GM18517 (cell line): ENCODE data around the gene SPTB.

Experiments
- ATAC-seq: cut with Tn5 transposase; IDR thresholded peaks from one replicate; pipeline ENCODE4 v1.9.1; 2021; ENCODE audit warnings: mild to moderate bottlenecking, moderate library complexity; ENCODE audit not compliant: unreplicated experiment

The SPTB gene

DNA sequence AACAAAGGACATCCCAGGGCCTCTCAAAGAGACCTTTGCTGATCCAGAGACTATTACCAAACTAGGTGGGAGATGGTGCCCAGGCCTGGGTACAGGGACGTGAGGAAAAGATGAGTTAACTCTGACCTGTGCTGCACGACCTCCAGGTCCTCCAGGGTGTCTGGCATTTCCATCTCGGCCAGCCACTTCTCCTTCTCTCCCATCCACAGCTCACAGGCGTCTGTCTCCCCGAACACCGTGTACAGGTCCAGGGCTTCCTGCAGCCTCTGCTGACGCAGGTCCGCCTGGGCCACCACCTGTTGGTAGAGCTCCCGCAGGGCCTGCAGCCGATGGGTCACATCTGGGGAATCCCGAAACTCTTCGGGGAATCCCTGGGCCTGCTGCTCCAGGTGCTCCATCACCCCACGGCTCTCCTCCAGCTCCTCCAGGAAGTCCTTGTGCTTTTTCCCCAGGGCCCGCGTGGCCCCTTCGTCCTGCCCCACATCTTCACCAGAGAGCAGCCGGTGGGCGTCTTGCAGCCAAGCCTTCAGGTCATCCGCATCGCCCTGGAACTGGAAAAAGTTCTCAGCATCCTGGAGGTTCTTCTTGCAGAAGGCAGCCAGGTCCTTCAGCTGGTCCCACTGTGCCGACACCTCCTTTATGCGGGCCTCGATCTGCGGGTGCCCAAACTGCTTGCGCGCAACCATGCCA lies 86.7 kb downstream of the SPTB start:
- ATAC-seq: no peak

DNA sequence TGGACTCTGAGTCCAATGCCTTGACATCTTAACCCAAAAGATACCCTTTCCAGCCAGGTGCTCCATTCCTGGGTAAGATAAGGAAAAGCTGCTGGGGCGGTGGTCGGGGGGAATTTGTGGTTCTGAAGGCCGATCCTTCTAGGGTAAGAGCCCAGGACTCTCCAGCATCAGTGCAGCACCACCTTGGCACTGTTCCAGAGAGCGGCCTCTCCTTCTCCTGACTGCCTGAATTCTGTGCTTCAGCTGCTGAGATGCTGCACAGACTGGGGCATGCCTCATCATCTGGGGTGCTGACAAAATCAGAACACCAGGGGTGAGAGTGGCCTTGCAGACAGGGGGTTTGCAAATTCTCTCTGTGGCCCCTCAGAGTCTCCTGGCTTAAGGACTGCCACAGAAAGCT lies 87.5 kb downstream of the SPTB start:
- no peak for ATAC-seq

DNA sequence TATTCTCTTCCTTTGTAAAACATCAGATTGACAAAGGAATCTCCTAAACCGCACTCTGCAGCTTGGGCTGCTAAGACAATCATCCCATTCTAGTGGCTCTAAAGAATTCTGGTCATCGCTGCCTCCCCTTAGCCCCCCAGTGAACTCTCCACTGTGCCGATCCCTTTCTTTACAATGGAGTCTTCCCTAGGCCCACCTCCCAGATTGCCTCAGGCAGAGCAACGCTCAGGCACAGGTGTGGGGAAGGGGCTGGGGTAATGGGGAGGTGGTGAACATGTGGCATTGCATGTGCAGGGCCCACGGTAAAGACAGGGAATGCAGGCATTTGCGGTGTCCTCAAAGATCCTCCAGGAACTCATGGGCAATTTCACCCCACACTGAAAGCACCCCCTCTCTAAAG lies 89.2 kb downstream of the SPTB start:
- ATAC-seq: no peak

DNA sequence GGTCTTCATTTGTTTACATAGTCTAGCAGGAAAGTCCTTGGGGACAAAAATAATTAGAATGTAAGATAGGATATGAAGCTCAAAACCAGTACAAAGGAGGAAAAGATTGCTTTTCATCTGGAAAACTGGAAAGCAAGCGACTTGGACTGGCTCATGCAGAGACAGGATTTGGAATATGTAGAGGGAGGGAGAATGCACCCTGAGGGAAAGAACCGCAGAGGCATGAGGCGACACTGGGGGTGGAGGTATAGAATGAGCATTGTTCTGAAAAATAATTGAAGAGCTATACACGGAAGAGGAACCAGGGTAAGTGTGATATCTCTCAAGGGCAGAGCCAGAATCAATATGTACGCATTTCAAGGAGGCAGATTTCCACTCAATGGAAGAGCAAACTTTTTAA lies 90.0 kb downstream of the SPTB start:
- no peak for ATAC-seq

DNA sequence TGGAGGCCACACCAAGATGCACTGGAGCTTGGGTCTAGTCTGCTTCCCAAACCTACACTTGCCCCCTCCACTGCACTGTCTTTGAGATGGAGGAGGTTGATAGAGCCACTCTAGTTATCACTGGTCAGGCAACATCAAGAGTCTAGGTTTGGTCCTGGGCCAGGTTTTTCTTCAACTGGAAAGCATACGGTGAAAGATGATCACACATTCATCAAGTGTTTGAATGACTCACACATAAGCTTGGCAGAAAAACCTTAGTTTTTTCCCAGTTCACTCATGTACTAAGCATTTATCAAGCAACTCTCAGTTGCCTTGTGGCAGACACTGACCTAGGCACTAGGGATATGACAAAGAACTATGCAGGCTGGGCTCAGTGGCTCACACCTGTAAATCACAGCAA lies 91.0 kb downstream of the SPTB start:
- ATAC-seq: no peak

DNA sequence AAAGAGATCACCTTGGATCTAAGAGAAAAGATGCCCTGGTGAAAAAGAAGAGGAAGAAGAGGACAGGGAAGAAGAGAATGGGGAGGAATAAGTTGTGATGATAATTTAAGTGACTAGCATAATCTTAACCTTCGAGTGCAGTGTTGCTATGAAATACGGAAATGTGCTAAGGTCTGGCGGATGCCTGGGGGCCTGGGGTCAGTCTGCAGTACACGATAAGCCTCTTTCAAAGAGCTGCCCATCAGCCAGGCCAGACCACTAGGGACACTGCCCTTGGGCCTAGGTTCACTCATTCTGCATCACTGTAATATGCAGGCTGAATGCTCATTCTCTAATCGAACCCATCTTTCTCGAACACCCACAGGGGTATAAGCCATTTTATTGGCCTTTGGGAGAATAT lies 92.1 kb downstream of the SPTB start:
- no peak for ATAC-seq

DNA sequence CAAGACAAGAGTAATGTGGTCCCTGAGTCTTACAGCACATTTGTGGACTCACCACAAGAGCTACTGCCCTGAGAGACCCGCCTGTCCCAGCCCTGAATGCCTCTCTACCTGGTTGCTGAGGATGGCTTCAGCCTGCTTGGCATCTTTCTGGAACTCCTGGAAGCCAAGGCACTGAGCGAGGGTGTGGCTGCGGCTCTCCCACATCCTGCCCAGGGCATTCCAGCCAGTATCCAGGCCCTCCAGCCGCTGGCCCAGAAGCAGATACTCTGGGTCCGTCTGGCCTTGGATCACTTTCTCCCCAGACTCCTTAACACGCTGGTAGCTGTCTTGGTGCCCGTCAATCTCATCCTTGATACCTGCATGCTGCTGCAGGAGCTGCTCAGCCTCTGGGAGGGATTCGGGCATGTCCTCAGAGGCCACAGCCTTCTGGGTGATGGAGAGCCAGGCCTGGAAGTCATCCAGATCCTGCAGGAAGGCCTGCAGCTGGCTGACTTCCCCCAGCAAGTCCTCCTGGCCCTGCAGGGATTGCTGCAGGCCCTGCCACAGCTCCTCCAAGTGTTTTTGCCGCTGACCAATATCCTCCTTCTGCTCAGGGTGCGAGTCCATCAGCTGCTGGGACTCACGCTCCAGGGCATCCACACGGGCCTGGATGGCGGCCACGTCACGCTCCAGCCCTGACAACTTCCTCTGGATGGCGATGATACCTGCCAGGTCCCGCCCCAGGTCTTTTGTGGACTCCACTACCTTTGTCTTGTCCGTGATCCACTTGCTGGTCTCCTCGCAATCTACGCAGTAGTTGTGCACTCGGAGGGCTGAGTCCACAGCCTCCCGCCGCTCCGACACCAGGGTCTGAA lies 93.2 kb downstream of the SPTB start:
- no peak for ATAC-seq

DNA sequence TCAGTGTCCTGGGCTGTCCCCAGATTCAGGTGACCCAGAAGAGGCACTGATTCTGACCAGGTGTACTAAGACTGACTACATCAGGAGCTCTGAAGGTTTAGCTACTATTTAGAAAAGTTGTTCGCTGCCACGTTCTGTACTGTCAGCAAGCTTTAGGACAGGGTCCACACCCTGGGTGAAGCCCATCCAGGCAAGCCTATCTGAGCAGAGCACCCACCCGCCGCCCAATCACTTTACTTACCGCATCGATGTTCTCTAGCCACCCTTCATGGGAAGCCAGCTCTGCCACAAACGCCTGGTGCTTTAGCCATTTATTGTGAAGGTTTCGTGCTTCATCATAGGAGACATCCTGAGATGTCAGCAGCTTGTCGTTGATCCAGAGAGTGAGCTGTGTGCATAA lies 95.7 kb downstream of the SPTB start:
- no peak for ATAC-seq

DNA sequence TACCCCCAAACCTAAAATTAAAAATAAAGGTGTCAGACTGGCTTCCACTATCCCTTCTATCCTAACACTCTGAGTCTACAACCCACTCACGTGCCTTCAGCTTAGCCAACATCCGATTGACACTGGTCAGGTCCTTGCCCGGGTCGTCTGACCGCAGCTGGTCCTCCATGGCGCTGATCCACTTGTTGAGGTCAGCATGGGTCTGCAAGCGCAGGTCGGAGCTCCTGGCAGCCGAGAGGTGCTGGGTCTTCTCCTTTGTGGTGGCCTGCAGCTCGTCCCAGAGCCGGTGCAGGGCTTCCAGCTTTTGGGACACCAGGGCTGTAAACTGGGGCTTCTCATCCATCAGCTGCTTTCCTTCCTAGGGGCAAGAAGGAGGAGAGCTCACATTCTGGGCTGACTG lies 97.5 kb downstream of the SPTB start:
- ATAC-seq: no peak

DNA sequence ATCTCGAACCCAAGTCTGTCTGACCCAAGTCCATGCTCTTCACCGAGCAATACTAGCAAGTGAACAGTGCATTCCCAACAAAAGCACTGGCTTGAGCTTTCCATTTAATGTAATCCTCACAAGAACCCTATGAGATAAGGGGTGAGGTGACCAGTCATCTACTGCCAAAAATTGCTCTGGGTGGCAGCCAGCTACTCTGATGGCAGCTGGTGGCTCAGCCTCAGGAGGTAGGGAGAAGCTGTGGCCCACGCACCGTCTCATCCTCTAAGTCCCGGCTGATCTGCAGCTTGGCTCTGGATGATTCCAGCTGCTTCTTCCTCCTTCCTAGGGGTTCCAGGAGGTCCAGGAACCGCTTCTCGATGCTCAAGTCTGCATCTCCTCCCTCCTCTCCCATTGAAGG lies 100.2 kb downstream of the SPTB start:
- ATAC-seq: no peak

DNA sequence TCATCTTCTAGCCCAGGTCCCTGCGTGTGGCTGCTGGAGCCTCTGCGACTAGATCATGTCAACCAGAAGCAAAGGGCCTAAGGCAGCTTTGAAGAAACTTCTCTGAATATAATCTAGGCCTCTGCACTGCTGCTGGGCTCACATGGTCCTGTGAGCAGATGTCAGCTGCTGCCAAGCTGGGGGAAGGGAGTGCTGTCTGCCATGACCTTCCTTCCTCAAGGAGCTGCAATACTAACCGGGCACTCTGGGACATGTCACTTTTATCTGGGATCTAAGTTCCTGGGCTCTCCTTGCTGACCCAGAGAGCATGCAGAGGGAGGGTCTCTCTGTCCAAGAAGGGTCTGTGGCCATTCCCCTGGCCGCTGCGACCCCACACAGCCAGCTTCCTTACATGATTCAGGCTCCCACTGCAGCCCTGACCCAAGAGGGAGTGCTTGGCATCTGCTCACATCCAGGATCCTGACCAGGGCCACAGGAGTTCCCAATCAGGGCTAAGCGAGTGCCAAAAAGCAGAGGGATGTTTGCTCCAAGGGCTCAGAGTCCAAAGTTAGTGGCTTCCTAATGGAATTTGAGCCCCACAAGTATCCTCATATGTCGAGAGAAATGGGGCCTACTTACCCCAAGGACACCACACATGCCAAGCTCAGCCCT lies 101.5 kb downstream of the SPTB start:
- no peak for ATAC-seq

DNA sequence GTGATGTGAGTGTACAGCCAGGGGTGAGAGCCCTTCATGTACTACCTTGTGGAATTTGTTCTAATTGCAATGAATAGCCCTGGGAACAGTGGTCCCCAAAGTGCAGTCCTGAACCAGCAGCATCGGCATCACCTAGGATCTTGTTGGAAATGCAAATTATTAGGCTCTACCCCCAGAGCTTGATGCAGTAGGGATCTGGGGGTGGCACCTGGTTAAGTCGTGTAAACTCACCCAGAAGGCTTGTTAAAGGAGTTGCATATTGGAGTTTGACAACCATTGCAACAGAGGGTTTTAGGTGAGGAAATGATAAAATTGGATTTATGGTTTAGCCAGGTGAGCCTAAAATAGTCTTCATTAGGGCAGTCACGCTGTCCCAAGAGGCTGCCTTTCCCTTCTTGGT lies 102.2 kb downstream of the SPTB start:
- ATAC-seq: no peak

DNA sequence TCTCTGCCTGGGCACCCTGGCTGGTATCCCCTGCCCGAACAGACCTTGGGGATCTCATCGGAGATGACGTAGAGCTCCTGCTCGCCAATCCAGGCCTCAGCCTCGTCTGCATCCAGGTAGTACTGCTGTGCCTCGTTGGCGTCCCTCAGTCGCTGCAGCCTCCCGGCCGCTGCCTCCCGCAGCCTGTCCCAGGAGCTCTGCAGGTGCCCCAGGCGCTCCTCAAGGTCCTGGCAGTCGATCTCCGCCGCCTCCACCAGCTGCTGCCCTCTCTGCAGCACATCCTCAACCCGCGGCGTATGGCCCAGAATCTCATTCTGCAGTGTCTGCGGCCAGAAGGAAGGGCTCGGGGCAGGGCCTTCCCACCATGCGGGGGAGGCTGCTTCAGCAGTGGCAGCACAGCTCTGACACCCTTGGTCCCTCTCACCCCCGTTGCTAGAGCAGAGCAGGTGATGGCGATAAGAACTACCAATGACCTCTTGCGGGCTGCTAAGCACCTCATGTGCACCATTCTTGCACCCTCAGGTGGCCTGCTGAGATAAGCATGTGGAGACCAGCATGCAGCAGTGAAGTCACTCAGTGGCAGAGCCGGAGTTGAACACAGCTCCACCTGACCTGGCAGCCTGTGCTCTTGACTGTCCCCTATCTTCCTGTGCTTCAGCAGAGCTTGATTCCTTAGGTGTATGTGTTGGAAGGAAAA lies 104.5 kb downstream of the SPTB start:
- ATAC-seq: no peak

DNA sequence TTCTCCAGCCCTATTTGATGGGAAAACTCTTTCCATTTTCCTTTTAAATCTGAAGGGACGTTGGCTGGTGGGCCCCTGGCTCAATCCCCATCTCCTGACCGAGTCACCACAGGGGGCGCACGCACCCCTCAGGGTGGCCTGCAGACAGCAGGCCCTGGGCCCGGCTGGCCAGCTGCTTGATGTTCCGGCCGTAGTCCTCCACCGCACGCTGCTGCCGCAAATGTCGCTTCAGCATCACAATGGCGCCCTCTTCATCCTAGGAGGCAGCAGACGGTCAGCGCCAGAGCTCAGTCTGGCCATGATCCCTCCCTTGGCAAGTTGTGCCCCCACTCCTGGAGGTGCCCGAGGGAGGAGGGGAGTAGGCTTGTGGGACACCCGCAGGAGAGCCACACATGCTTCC lies 105.4 kb downstream of the SPTB start:
- no peak for ATAC-seq

DNA sequence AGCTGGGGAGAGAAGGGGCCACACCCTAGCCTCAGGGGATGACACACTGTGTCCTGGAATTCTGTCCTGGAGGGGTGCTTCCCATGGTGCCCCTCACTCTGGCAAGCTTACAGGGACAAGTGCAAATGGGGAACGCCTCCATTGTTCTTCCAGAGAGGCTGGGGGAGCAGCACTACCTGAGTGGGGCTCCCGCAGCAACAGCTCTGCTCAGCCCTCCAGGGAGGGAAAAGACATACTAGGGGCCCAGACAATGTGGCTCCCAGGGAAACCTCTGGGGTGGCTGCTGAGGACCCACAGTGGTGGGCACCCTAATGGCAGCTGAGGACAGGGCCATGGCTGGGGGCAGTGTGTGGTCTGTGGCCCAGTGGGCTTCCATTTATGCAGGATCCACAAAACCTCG lies 106.1 kb downstream of the SPTB start:
- no peak for ATAC-seq

DNA sequence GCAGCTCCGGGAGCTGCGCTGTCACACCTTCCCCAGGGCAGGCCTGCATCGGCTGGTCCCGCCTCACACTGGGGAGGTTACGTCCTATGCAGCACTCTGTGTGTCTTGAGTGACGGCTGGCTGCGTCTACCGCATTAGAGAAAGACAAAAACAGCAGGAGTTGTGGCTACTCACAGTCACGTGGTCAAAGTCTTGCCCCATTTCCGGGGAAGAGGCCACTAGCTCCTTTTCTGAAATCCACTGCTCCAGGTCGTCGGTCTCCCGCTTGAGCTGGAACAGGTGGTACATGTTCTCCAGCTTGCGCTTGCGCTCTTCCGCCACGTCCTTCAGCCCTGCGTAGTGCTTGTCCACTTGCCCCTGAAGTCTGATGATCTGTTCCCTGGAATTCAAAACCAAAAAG lies 106.7 kb downstream of the SPTB start:
- ATAC-seq: no peak

DNA sequence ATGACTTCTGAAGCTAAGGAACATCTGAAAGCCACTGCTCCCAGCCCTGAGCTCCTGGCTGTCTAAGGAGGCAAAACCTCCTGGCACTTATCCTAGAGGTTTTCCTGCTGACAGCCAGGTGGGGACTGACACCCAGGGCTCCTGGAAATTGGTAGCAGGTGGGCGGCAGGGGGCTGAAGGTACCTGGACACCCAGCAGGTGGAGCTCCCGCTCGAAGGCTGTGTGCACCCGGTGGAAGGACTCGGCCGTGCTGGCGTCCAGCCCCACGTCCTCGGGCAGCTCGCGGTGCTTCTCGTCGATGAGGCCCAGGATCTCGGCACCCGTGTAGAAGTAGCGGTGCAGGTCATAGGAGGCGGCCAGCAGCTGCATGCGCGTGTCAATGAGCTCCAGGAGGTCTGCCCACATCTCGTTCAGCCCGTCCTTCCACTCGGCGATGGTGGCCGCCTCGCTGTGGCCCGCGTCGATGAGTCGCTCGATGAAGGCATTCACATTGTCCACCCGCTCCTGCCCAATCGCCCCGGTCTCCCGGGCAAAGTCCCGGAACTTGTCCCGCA lies 107.2 kb downstream of the SPTB start:
- no peak for ATAC-seq

DNA sequence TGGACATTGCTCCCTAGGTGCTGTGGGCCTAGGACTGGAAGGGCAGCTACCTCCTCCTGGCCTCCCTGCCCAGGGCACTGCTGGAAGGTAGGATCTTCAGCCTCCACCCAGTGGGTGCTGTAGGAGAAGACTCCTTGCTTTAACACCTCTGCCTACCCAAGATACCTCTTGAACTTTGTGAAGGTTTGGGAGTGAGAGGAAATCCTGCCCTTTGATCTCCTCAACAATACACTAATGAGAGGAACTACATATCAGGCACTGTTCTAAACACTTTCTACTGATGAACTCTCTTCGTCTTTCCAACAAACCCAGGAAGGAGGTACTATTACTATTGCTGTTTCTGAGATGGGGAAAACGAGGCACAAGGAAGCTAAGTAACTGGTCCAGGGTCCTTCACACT lies 108.5 kb downstream of the SPTB start:
- no peak for ATAC-seq

DNA sequence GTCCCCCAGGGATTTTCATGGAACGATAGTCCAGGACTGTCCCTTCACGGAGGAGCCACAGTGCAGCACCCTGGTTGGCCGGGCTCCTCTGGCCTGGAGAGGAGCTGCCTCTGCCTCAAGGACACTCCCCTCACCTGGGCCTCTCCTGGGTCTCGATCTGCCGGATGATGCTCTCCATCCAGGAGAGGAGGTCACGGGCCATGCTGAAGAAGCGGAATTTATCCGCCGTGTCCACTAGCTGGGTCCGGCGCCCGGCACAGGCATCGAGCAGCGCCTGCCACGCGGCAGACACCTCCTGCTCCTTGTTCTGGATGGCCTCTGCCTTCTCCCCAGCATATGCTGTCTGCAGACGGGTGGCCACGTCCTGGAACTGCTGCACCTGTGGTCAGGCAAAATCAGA lies 109.0 kb downstream of the SPTB start:
- ATAC-seq: no peak

DNA sequence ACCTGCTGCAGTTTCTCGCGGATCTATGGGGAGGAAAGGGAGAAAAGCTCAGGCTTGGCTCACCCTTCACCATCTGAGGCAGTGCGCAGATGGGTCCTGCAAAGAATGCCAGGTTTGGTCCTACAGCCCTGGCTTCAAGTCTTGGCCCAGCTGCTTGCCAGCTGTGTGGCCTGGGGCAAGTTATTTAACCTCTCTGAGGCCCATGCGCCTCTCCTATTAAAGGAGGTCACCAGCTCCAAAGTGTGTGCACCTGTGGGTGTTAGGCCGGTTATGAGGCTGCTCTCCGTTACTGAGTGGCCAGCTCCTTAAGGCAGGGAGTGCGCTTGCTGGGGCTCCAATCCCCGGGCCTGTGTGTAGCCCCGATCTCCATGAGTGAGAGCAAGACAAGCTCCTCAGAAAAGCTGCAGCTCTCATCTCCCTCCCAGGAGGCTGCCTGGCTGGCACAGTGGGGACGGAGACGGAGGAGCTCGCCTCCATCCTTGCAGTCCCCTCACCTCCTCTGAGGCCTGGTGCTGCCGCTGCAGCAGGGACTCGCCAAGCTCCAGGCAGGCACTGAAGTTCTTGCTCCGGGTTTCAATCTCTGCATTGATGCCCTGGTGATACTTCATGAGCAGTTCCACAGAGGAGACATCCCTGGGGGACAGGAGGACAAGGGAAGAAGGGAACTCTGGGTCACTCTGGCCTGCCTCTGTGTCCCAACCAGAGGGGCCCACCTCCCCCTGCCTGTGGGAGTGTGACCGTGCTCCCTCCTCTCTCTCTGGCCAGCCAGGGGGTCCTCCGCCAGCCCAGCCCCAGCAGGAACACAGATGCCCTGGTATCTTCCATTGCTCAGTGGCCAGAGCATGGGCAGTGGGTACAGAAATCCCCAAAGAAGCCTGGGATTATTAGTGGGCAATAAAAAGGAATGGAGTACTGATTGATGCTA lies 110.3 kb downstream of the SPTB start:
- ATAC-seq: no peak
